22Rv1 (cell line): Measurements from ENCODE around the gene NEDD4L.

Experiments used
- CTCF ChIP-seq: fragments of 450-650 bp; IDR thresholded peaks from 2 replicates; pipeline ENCODE4 v1.5.1; 2017; ENCODE audit warnings: mild to moderate bottlenecking
- ZFX ChIP-seq: fragments of 450-650 bp; IDR thresholded peaks from 2 replicates; pipeline ENCODE4 v1.6.1; 2017; ENCODE audit warnings: antibody characterized with exemption, borderline replicate concordance

DNA sequence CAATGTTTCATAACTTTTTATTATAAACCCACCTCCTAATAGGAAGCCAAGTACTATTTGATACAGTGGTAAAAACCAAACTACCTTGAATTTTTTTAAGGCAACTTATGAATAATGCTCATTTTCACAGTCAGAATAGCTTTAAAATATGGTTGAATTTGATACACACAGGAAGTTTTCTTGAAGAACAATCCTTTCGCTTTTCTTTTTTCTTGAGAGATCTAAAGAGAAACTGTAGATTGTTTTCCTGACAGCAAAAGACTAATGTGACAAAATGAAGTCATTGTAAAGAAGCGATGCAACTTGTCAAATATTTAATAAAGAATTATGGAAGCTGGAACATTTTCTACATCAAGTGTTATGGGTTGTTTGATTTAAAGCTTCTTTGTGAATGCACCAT is 357.2 kb downstream of the NEDD4L start:
- no peak for TF ChIP-seq CTCF
- no peak for TF ChIP-seq ZFX
